HL-60 (cell line): ENCODE results near the gene ALDH5A1.

ENCODE experiments used
- CTCF ChIP-seq: IDR thresholded peaks from one replicate; pipeline ENCODE4 v1.5.1; 2011; ENCODE audit warnings: low read length, control low read depth, inconsistent platforms; ENCODE audit not compliant: insufficient read depth
- POLR2AphosphoS5 ChIP-seq: IDR thresholded peaks from 2 replicates; pipeline ENCODE4 v1.6.1; 2012; ENCODE audit warnings: low read depth

GRCh38 chr6:24472181-24472580, 22.6 kb upstream of the ALDH5A1 start:
- TF ChIP-seq CTCF (no peak), POLR2AphosphoS5 (no peak)
